Fibroblast of villous mesenchyme (primary cell): Measurements from ENCODE around the gene DLG4. TPM values are rescaled to one million over a fixed set of nuclear protein-coding genes. Genes with fewer than 3 reads are reported as not detected.
"Not testable (repeated sequence)": the region's sequence is repeated elsewhere in the genome, so short reads cannot be mapped to it uniquely, and the experiment has no call there.

Experiments
- DNase-seq: peaks from one replicate; pipeline ENCODE4 v3.0.0-alpha.2; 2010; ENCODE audit warnings: low read depth
- H3K4me3 ChIP-seq: 2 replicates; pipeline ENCODE4 v1.5.1; 2011; ENCODE audit warnings: low read depth, mild to moderate bottlenecking, low read length
- CTCF ChIP-seq: IDR thresholded peaks from 2 replicates; pipeline ENCODE4 v1.5.1; 2012; ENCODE audit warnings: low read depth, mild to moderate bottlenecking, low read length; ENCODE audit not compliant: insufficient read depth
- total RNA-seq: library from RNA; depleted of rRNA; stranded (reverse); fragments of >200 nt; gene quantifications from 2 replicates; pipeline ENCODE4 v1.2.3, GENCODE V29; 2012

The DLG4 gene
- total RNA-seq, 1 donor: 14.2 TPM

DNA sequence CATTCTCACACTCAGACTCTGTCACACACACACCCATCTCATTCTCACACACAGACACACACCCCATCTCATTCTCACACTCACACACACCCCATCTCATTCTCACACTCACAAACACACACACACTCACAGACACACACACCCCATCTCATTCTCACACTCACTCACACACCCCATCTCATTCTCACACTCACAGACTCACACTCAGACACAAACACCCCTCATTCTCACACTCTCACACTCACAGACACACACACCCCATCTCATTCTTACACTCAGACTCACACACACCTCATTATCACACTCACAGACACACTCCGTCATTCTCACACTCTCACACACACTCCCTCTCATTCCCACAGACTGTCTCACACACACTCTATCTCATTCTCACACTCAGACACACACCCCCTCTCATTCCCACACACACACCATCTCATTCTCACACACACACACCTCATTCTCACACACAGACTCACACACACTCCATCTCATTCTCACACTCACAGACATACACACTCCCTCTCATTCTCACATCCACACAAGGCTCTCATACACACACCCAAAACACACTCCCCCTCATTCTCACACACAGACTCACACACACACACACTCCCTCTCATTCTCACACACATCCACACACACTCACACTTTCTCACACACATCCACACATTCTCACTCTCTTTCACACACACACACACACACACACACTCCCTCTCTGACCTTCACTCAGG lies 43.4 kb downstream of the DLG4 start:
- H3K4me3 ChIP-seq: no peak overlapping the region
- DNase-seq: no peak
- no peak for TF ChIP-seq CTCF

DNA sequence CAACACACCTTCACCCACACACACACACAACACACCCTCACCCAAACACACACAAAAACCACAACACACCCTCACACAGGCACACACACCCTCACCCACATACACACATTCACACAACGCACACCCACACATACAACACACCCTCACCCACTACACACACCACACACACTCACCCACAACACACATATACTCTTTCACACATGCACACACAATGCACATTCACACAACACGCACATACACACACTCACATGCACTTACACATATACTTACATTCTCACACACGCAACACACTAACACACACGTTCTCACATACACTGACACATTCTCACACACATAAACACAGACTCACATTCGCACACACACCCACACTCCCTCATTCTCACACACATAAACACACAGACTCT lies 44.3 kb downstream of the DLG4 start:
- no peak for TF ChIP-seq CTCF
- no peak for DNase-seq
- H3K4me3 ChIP-seq: no peak overlapping the region

DNA sequence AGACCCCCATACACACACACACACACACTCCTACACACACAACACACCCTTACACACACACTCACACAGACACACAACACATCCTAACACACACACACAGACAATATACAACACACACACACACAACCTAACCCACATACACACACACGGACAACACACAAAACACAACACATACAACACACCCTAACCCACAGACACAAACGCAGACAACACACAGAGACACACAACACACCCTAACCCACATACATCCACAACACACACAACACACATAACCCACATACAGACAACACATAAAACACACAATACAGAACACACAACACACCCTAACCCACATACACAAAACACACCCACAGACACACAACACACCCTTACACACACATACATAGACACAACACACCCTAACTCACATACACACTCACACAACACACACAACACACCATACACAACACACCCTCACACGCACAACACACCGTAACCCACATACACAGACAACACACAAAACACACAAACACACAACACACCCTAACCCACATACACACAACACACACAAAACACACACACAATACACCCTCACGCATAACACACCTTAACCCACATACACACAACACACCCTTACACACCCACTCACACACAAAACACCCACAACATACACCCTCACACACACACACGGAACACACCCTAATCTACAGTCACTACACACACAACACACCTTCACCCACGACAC lies 44.9 kb downstream of the DLG4 start:
- no peak for DNase-seq
- H3K4me3 ChIP-seq: no peak overlapping the region
- TF ChIP-seq CTCF: no peak

DNA sequence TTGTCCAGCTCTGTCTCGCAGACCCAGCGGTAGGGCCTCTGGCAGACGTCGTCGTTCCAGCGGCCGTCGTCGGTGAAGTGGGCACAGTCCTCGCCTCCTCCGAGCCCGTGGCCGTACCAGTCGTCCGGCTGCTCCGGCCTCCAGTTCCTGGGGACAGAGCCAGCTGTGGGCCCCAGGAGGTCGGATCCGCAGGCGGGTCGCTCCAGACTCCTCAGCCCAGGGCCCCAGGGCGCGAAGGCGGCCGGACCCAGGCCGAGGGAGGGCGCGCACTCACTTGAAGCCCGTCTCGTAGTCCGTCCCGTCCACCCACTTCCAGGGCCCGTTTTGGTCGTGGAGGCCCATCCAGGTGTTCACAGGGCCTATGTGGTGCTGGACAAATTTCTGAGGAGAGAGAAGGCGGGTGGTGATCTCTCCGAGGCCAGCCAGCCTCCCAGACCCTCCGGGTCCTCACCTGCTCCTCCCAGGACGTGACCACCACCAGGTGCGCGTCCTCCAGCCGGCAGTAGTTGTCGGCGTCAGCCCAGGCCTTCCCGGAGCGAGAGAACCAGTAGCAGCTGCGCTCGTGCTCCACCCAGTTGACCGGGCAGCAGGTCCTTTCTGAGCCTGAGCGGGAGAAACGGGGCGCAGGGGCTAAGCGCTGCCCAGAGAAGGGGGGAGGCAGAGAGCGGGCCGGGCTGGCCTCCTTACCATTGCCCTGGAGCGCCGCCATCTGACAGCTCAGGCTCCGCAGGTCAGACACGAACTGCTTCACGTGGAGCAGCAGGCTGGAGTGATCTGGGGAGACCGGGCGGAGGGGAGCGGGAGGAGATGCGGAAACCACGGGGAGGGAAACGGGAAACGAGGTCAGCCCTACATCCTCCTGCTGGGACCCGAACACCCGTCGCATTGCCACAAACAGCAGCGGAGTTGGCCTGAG lies 45.7 kb downstream of the DLG4 start:
- no peak for DNase-seq

DNA sequence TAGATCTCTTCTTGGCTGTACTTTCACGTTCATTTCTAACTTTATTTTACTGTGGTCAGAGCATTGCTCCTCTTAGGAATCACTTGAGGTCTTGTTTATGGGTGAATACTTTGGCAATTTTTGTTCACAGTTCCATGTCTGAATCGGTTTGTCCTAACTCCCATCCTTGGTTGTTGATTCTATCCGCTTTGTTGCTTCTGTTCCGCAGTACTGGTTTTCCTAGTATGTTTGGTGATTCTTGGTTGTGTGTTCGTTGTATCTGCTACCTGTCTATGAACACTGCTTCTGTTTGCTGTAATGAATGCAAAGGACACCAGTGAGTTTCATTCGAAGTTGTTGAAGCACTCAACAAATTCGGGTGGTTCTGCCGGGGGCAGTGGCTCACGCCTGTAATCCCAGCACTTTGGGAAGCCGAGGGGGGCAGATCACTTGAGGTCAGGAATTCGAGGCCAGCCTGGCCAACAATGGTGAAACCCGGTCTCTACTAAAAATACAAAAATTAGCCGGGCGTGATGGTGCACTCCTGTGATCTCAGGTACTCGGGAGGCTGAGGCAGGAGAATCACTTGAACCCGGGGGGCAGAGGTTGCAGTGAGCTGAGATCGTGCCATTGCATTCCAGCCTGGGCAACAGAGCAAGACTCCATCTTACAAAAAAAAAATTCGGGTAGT lies 47.0 kb downstream of the DLG4 start:
- not testable (repeated sequence) for DNase-seq, H3K4me3 ChIP-seq

More for the DNA sequence above, 45.7 kb downstream of the DLG4 start:
- TF ChIP-seq CTCF: no peak
- no peak overlapping the region for H3K4me3 ChIP-seq

DNA sequence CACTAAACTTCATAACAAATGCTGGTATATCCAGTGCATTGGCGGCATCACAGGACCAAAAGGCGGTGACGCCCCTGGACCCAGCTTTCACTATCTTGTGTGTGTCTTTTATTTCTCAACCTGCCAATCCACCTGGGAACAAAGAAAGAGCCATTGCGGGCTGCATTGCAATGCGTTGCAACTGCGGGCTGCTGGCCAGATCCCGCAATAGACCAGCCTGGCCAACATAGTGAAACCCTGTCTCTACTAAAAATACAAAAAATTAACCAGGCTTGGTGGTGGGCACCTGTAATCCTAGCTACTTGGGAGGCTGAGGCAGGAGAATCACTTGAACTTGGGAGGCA lies 50.1 kb downstream of the DLG4 start:
- not testable (repeated sequence) for H3K4me3 ChIP-seq, DNase-seq

- not testable (repeated sequence) for DNase-seq, H3K4me3 ChIP-seq
These were observed 50.6 kb downstream of the DLG4 start for GRCh38 chr17:7168841-7169564.
